Stomach (tissue), 4 donors: ENCODE measurements around the gene DEFB118.

Experiments used
- CTCF ChIP-seq, 7 experiments: fragments of 450-650 bp in 4 of 7; fragments of 200-600 bp in 3 of 7; sonication (generic) in 3 of 7; IDR thresholded peaks; one replicate each; pipeline ENCODE4 v1.5.1; 2016 to 2019; ENCODE audit warnings: antibody characterized with exemption in 7 of 7, control low read depth in 2 of 7, mild to moderate bottlenecking in 1 of 7
- EP300 ChIP-seq: sonication (generic); formaldehyde crosslinking; IDR thresholded peaks from one replicate; pipeline ENCODE4 v1.6.1; 2017; ENCODE audit warnings: antibody characterized with exemption
- POLR2AphosphoS5 ChIP-seq, 3 donors: sonication (generic); formaldehyde crosslinking; IDR thresholded peaks; one replicate each; pipeline ENCODE4 v1.6.1; 2016; ENCODE audit warnings: antibody characterized with exemption in 3 of 3

GRCh38 chr20:31390490-31390889 is 22.1 kb downstream of the DEFB118 start, which contains the start of gene DEFB119:
- TF ChIP-seq POLR2AphosphoS5 (IDR thresholded peaks at IDR 0.05): no peak
- TF ChIP-seq CTCF (IDR thresholded peaks at IDR 0.05): no peak
- TF ChIP-seq EP300: no peak
